Esophagus squamous epithelium (tissue), 4 donors: ENCODE data around the gene PPHLN1.

ENCODE experiments used
- POLR2A ChIP-seq, 4 donors: fragments of 450-650 bp; IDR thresholded peaks; one replicate each; pipeline ENCODE4 v1.6.1; 2017; ENCODE audit warnings: antibody characterized with exemption in 4 of 4, mild to moderate bottlenecking in 4 of 4, moderate library complexity in 3 of 4
- TF ChIP-seq, protein P1 (sequence below), 6 experiments: fragments of 450-650 bp in 4 of 6; fragments of 200-600 bp in 2 of 6; sonication (generic) in 2 of 6; IDR thresholded peaks; one replicate each; pipeline ENCODE4 v1.5.1; 2016 to 2019; ENCODE audit warnings: antibody characterized with exemption in 6 of 6, mild to moderate bottlenecking in 4 of 6, moderate library complexity in 4 of 6

DNA sequence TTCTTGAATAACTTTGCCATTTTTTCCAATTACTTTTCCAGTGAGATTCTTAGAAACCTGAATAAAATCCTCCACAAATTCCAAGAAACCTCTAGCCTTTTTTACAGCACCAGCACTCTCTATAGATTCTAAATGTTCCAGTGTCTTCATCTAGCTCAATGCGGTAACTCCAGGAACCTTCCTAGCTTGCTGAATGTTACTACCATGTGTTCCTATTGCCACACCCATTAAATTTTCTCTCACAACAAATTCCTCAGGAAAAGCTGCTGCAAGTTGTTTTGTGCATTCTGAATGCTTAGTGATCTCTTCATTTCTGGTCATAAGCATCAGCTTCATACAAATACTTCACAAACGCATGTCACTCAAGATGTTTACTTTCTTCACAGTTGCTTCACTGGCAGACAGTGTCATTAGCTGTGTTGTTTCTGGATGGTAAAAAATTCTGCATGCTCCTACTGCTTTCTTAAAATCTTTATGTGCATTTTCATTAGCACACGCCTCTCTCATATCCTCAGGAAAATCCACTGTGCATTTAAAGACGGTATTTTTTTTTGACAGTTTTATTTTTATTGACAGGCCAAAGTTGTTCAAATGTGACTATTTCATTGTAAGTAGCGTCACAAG lies 106.7 kb downstream of the PPHLN1 start:
- TF ChIP-seq, protein P1, sequence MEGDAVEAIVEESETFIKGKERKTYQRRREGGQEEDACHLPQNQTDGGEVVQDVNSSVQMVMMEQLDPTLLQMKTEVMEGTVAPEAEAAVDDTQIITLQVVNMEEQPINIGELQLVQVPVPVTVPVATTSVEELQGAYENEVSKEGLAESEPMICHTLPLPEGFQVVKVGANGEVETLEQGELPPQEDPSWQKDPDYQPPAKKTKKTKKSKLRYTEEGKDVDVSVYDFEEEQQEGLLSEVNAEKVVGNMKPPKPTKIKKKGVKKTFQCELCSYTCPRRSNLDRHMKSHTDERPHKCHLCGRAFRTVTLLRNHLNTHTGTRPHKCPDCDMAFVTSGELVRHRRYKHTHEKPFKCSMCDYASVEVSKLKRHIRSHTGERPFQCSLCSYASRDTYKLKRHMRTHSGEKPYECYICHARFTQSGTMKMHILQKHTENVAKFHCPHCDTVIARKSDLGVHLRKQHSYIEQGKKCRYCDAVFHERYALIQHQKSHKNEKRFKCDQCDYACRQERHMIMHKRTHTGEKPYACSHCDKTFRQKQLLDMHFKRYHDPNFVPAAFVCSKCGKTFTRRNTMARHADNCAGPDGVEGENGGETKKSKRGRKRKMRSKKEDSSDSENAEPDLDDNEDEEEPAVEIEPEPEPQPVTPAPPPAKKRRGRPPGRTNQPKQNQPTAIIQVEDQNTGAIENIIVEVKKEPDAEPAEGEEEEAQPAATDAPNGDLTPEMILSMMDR (IDR thresholded peaks at IDR 0.05), result no peak
- no peak for TF ChIP-seq POLR2A (IDR thresholded peaks at IDR 0.05)
